ENCODE results near the gene MRPL32. TPM values are rescaled to one million over a fixed set of nuclear protein-coding genes. Genes with fewer than 3 reads are reported as not detected.
A peak's percentile ranks its signal among the peaks of the same experiment; 100 is the strongest.

Gene MRPL32
- total RNA-seq, 4 donors from 2014 or later = 10.0 to 79.4 (median 51.9) TPM

- Histone ChIP-seq H3K9me3 (no peaks in the 10 kb centered on the region), H3K36me3 (no peaks in the 10 kb centered on the region), H3K4me3 (no peak overlapping the region), H3K27ac (no peak overlapping the region), H3K27me3 (no peaks in the 10 kb centered on the region), H3K4me1 (no peaks in the 10 kb centered on the region)
- intact Hi-C loops (cut with DNase I; ENCODE audit: low total_unique reads) = no loop called here
- DNase-seq = no peak
- TF ChIP-seq CTCF (IDR thresholded peaks at IDR 0.05) (no peak), POLR2A (IDR thresholded peaks at IDR 0.05) (no peak)
Observed at GRCh38 chr7:42961170-42961569, 29.0 kb downstream of the MRPL32 start.

- Histone ChIP-seq H3K36me3 (no peaks in the 10 kb centered on the region), H3K27ac (no peak overlapping the region), H3K9me3 (no peaks in the 10 kb centered on the region), H3K27me3 (no peaks in the 10 kb centered on the region), H3K4me1 (no peaks in the 10 kb centered on the region), H3K4me3 (no peak overlapping the region)
- intact Hi-C loops (cut with DNase I; ENCODE audit: low total_unique reads) = no loop called here
- no peak for DNase-seq
- TF ChIP-seq CTCF (IDR thresholded peaks at IDR 0.05) (no peak), POLR2A (IDR thresholded peaks at IDR 0.05) (no peak)
Observed at GRCh38 chr7:42964293-42964692, 32.1 kb downstream of the MRPL32 start.

- Histone ChIP-seq H3K4me1 (no peaks in the 10 kb centered on the region), H3K27ac (no peak overlapping the region), H3K4me3 (no peak overlapping the region), H3K27me3 (no peaks in the 10 kb centered on the region), H3K36me3 (no peaks in the 10 kb centered on the region), H3K9me3 (no peaks in the 10 kb centered on the region)
- DNase-seq = no peak
- TF ChIP-seq POLR2A (IDR thresholded peaks at IDR 0.05) = no peak
- TF ChIP-seq CTCF (IDR thresholded peaks at IDR 0.05) = no peak
- intact Hi-C loops (cut with DNase I; ENCODE audit: low total_unique reads) = no loop called here
Observed at GRCh38 chr7:42964849-42965805, 33.0 kb downstream of the MRPL32 start.

GRCh38 chr7:42967391-42967790 lies 35.2 kb downstream of the MRPL32 start:
- intact Hi-C loops (cut with DNase I; ENCODE audit: low total_unique reads) = no loop called here
- DNase-seq = no peak
- no peak overlapping the region for H3K27ac ChIP-seq
- H3K9me3 ChIP-seq = no peaks in the 10 kb centered on the region
- H3K27me3 ChIP-seq = no peaks in the 10 kb centered on the region
- H3K4me1 ChIP-seq = no peaks in the 10 kb centered on the region
- TF ChIP-seq POLR2A (IDR thresholded peaks at IDR 0.05) (no peak), CTCF (IDR thresholded peaks at IDR 0.05) (no peak)
- H3K4me3 ChIP-seq = no peak overlapping the region
- H3K36me3 ChIP-seq = no peaks in the 10 kb centered on the region

GRCh38 chr7:42972699-42973500 lies 40.7 kb downstream of the MRPL32 start:
- DNase-seq = peak; percentile 68 to 81
- intact Hi-C loops (cut with DNase I; ENCODE audit: low total_unique reads) = no loop called here
- H3K9me3 ChIP-seq = no peaks in the 10 kb centered on the region
- H3K4me3 ChIP-seq = no peak overlapping the region
- TF ChIP-seq POLR2A (IDR thresholded peaks at IDR 0.05) (no peak), CTCF (IDR thresholded peaks at IDR 0.05) (no peak)
- no peaks in the 10 kb centered on the region for H3K4me1 ChIP-seq
- H3K36me3 ChIP-seq = no peaks in the 10 kb centered on the region
- no peaks in the 10 kb centered on the region for H3K27me3 ChIP-seq
- peak overlapping the region; percentile 59 to 66 for H3K27ac ChIP-seq
